ENCODE results near the gene LRFN3. TPM values are rescaled to one million over a fixed set of nuclear protein-coding genes. Genes with fewer than 3 reads are reported as not detected.

LRFN3 gene
- total RNA-seq, 1 experiment from 2014 or later, result 14.6 TPM

GRCh38 chr19:35990156-35990555 is 54.0 kb downstream of the LRFN3 start:
- CTCF ChIA-PET, result interaction anchor here (0.7 kb wide), 1 partner anchor 313 kb away, joined by 3 read pairs; no protein-coding TSS in a partner anchor

GRCh38 chr19:35990771-35991730 is 54.9 kb downstream of the LRFN3 start:
- Histone ChIP-seq H3K27me3 (replicated peaks; ENCODE audit: insufficient read depth, low read depth, low read length, poor library complexity) (peaks cover 7% of the 10 kb centered on the region), H3K4me3 (ENCODE audit: low read depth, low read length, poor library complexity, severe bottlenecking) (no peak overlapping the region), H3K9me3 (ENCODE audit: low read depth, low read length, poor library complexity, severe bottlenecking) (no peaks in the 10 kb centered on the region), H3K36me3 (ENCODE audit: insufficient read depth, low read length, poor library complexity, severe bottlenecking) (no peaks in the 10 kb centered on the region), H3K4me1 (ENCODE audit: insufficient read depth, low read length, poor library complexity, severe bottlenecking) (peaks cover 12% of the 10 kb centered on the region), H3K27ac (ENCODE audit: low read depth, low read length, poor library complexity, severe bottlenecking) (no peak overlapping the region)
- no TSS peak for BruUV-seq (replicated peaks)
- TF ChIP-seq EZH2 (IDR thresholded peaks at IDR 0.05; ENCODE audit: borderline replicate concordance, low read depth, low read length, poor library complexity, severe bottlenecking) (no peak), CTCF (conservative IDR thresholded peaks at IDR 0.05; ENCODE audit: low read depth, low read length) (no peak)
- CTCF ChIA-PET, result interaction anchor here (0.7 kb wide), 1 partner anchor 314 kb away, joined by 3 read pairs; no protein-coding TSS in a partner anchor
- intact Hi-C loops (cut with micrococcal nuclease; ENCODE audit: unreplicated experiment), result no loop called here
- no peak for DNase-seq (ENCODE audit: low spot score)
- POLR2A ChIA-PET (ENCODE audit: low non-redundant PET), result interaction anchor here (0.5 kb wide), 1 partner anchor 117 kb away, joined by 19 read pairs; no protein-coding TSS in a partner anchor

More at GRCh38 chr19:35990156-35990555, 54.0 kb downstream of the LRFN3 start:
- Histone ChIP-seq H3K9me3 (ENCODE audit: low read depth, low read length, poor library complexity, severe bottlenecking) (no peaks in the 10 kb centered on the region), H3K4me3 (ENCODE audit: low read depth, low read length, poor library complexity, severe bottlenecking) (no peak overlapping the region), H3K27ac (ENCODE audit: low read depth, low read length, poor library complexity, severe bottlenecking) (no peak overlapping the region), H3K4me1 (ENCODE audit: insufficient read depth, low read length, poor library complexity, severe bottlenecking) (peaks cover 8% of the 10 kb centered on the region), H3K27me3 (replicated peaks; ENCODE audit: insufficient read depth, low read depth, low read length, poor library complexity) (peaks cover 7% of the 10 kb centered on the region), H3K36me3 (ENCODE audit: insufficient read depth, low read length, poor library complexity, severe bottlenecking) (no peaks in the 10 kb centered on the region)
- DNase-seq (ENCODE audit: low spot score), result no peak
- TF ChIP-seq EZH2 (IDR thresholded peaks at IDR 0.05; ENCODE audit: borderline replicate concordance, low read depth, low read length, poor library complexity, severe bottlenecking) (no peak), CTCF (conservative IDR thresholded peaks at IDR 0.05; ENCODE audit: low read depth, low read length) (no peak)
- no TSS peak for BruUV-seq (replicated peaks)
- POLR2A ChIA-PET (ENCODE audit: low non-redundant PET), result no interaction called here
- intact Hi-C loops (cut with micrococcal nuclease; ENCODE audit: unreplicated experiment), result no loop called here

- Histone ChIP-seq H3K4me3 (ENCODE audit: low read depth, low read length, poor library complexity, severe bottlenecking) (no peak overlapping the region), H3K9me3 (ENCODE audit: low read depth, low read length, poor library complexity, severe bottlenecking) (no peaks in the 10 kb centered on the region), H3K4me1 (ENCODE audit: insufficient read depth, low read length, poor library complexity, severe bottlenecking) (peaks cover 15% of the 10 kb centered on the region), H3K36me3 (ENCODE audit: insufficient read depth, low read length, poor library complexity, severe bottlenecking) (no peaks in the 10 kb centered on the region), H3K27ac (ENCODE audit: low read depth, low read length, poor library complexity, severe bottlenecking) (no peak overlapping the region), H3K27me3 (replicated peaks; ENCODE audit: insufficient read depth, low read depth, low read length, poor library complexity) (peaks cover 1% of the 10 kb centered on the region)
- no peak for DNase-seq (ENCODE audit: low spot score)
- ChIA-PET POLR2A (ENCODE audit: low non-redundant PET) (interaction anchor here (0.5 kb wide), 1 partner anchor 116 kb away, joined by 19 read pairs; no protein-coding TSS in a partner anchor), CTCF (no interaction called here)
- intact Hi-C loops (cut with micrococcal nuclease; ENCODE audit: unreplicated experiment), result no loop called here
- no TSS peak for BruUV-seq (replicated peaks)
- TF ChIP-seq EZH2 (IDR thresholded peaks at IDR 0.05; ENCODE audit: borderline replicate concordance, low read depth, low read length, poor library complexity, severe bottlenecking) (no peak), CTCF (conservative IDR thresholded peaks at IDR 0.05; ENCODE audit: low read depth, low read length) (no peak)
Measured at GRCh38 chr19:35991731-35992450, 55.7 kb downstream of the LRFN3 start.

Measured in A673 (cell line).